ACC112 (cell line): ENCODE measurements around the gene WDR87.
"Not testable (repeated sequence)": the region's sequence is repeated elsewhere in the genome, so short reads cannot be mapped to it uniquely, and the experiment has no call there.

Source experiments
- H2AFZ ChIP-seq: fragments of 200-600 bp; sonication (generic); one replicate; pipeline ENCODE4 v1.6.0; 2017; ENCODE audit warnings: antibody characterized with exemption, low read length; ENCODE audit not compliant: unreplicated experiment
- H3K27ac ChIP-seq: fragments of 200-600 bp; sonication (generic); 2 replicates; pipeline ENCODE4 v1.5.1; 2014; ENCODE audit warnings: low read depth, mild to moderate bottlenecking, antibody characterized with exemption, low read length, moderate library complexity
- H3K27me3 ChIP-seq: fragments of 200-600 bp; sonication (generic); 2 replicates; pipeline ENCODE4 v1.6.1; 2014; ENCODE audit warnings: mild to moderate bottlenecking, antibody characterized with exemption, low read length, moderate library complexity, mixed read lengths; ENCODE audit not compliant: insufficient read depth
- H3K36me3 ChIP-seq: fragments of 200-600 bp; sonication (generic); 2 replicates; pipeline ENCODE4 v1.6.1; 2016; ENCODE audit warnings: mild to moderate bottlenecking, antibody characterized with exemption, low read length, moderate library complexity, mixed read lengths; ENCODE audit not compliant: insufficient read depth
- H3K4me1 ChIP-seq: fragments of 200-600 bp; sonication (generic); one replicate; pipeline ENCODE4 v1.6.1; 2016; ENCODE audit warnings: low read length, mixed read lengths; ENCODE audit not compliant: insufficient read depth, unreplicated experiment, control insufficient read depth
- H3K4me3 ChIP-seq: fragments of 200-600 bp; sonication (generic); 2 replicates; pipeline ENCODE4 v1.5.1; 2014; ENCODE audit warnings: mild to moderate bottlenecking, low read depth, low read length
- H3K79me2 ChIP-seq: fragments of 200-600 bp; sonication (generic); one replicate; pipeline ENCODE4 v1.6.0; 2016; ENCODE audit warnings: low read length; ENCODE audit not compliant: control insufficient read depth, unreplicated experiment, insufficient read depth

The WDR87 gene

GRCh38 chr19:37930416-37930815 lies 24.0 kb upstream of the WDR87 start:
- Histone ChIP-seq H2AFZ (no peak overlapping the region), H3K27ac (no peak overlapping the region), H3K4me3 (no peak overlapping the region), H3K79me2 (peaks cover 31% of the 10 kb centered on the region), H3K27me3 (no peaks in the 10 kb centered on the region), H3K4me1 (peaks cover 7% of the 10 kb centered on the region), H3K36me3 (no peaks in the 10 kb centered on the region)

DNA sequence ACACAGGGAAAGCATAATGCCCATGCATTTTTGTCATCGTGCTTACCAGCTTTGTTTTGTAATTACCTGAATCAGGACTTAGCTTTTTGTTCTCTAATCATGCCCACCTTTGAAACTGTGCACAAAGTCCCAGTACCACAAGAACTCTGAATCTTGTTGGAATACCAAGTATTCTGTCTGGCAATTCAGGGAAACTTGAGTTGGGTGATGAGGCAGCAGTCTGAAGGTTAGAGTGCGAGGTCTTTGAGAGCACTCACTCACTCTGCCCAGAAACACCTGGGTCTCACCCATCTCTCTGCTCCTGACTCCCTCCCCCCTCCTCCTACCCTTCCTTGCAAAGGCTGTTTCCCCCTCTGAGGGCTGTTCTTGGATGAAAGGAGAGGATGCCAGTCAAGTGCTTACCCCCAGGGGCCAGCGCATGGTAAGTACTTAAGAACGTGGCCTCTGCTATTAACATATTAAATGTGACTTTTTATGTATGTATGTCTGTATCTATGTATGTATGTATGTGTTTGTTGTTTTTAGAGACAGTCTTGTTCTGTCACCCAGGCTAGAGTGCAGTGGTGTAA lies 23.0 kb upstream of the WDR87 start:
- Histone ChIP-seq H3K27me3 (no peaks in the 10 kb centered on the region), H3K27ac (no peak overlapping the region), H3K36me3 (no peaks in the 10 kb centered on the region), H3K79me2 (peaks cover 33% of the 10 kb centered on the region), H3K4me3 (no peak overlapping the region), H2AFZ (no peak overlapping the region), H3K4me1 (peaks cover 7% of the 10 kb centered on the region)

- no peaks in the 10 kb centered on the region for H3K36me3 ChIP-seq
- H3K27me3 ChIP-seq = no peaks in the 10 kb centered on the region
- H3K4me1 ChIP-seq = peaks cover 4% of the 10 kb centered on the region
- H2AFZ ChIP-seq = no peak overlapping the region
- H3K4me3 ChIP-seq = no peak overlapping the region
- H3K27ac ChIP-seq = no peak overlapping the region
- peaks cover 26% of the 10 kb centered on the region for H3K79me2 ChIP-seq
These were observed 22.3 kb upstream of the WDR87 start for GRCh38 chr19:37928527-37929286.

DNA sequence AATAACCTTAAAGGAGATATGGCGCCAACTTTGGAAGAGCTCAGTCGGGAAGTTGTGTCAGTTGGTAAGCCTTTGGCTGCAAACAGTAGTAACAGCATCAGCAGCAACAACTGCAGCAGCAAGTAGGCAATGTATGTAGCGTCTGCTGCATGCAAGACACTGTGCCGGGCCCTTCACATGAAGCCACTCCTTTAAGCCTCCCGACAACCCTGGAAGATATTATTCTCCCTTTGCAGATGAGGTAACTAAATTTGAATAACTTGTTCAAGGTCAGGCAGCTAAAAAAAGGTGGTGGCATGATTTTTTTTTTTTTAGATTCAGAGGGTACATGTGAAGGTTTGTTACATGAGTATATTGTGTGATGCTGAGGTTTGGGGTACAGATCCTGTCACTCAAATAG lies 20.3 kb upstream of the WDR87 start:
- Histone ChIP-seq H2AFZ (no peak overlapping the region), H3K36me3 (no peaks in the 10 kb centered on the region), H3K4me1 (no peaks in the 10 kb centered on the region), H3K79me2 (peaks cover 22% of the 10 kb centered on the region), H3K27me3 (no peaks in the 10 kb centered on the region), H3K4me3 (no peak overlapping the region), H3K27ac (no peak overlapping the region)

GRCh38 chr19:37926255-37926654 lies 19.9 kb upstream of the WDR87 start:
- Histone ChIP-seq H3K36me3 (no peaks in the 10 kb centered on the region), H3K79me2 (peaks cover 22% of the 10 kb centered on the region), H3K27me3 (no peaks in the 10 kb centered on the region), H3K4me1 (no peaks in the 10 kb centered on the region), H3K27ac (no peak overlapping the region), H3K4me3 (no peak overlapping the region), H2AFZ (no peak overlapping the region)

GRCh38 chr19:37925212-37925611 lies 18.8 kb upstream of the WDR87 start:
- H3K79me2 ChIP-seq = peaks cover 20% of the 10 kb centered on the region

GRCh38 chr19:37924573-37924972 lies 18.2 kb upstream of the WDR87 start:
- not testable (repeated sequence) for H2AFZ ChIP-seq, H3K4me3 ChIP-seq, H3K27ac ChIP-seq, H3K36me3 ChIP-seq, H3K27me3 ChIP-seq, H3K4me1 ChIP-seq
- H3K79me2 ChIP-seq = peaks cover 20% of the 10 kb centered on the region

More at GRCh38 chr19:37925212-37925611, 18.8 kb upstream of the WDR87 start:
- Histone ChIP-seq H3K27me3 (no peaks in the 10 kb centered on the region), H3K4me1 (no peaks in the 10 kb centered on the region), H2AFZ (no peak overlapping the region), H3K36me3 (no peaks in the 10 kb centered on the region), H3K27ac (no peak overlapping the region), H3K4me3 (no peak overlapping the region)

- Histone ChIP-seq H3K27ac (no peak overlapping the region), H3K4me3 (no peak overlapping the region), H3K79me2 (peaks cover 17% of the 10 kb centered on the region), H3K36me3 (no peaks in the 10 kb centered on the region), H2AFZ (no peak overlapping the region), H3K27me3 (no peaks in the 10 kb centered on the region), H3K4me1 (no peaks in the 10 kb centered on the region)
These were observed 14.4 kb upstream of the WDR87 start for GRCh38 chr19:37920591-37921450.

DNA sequence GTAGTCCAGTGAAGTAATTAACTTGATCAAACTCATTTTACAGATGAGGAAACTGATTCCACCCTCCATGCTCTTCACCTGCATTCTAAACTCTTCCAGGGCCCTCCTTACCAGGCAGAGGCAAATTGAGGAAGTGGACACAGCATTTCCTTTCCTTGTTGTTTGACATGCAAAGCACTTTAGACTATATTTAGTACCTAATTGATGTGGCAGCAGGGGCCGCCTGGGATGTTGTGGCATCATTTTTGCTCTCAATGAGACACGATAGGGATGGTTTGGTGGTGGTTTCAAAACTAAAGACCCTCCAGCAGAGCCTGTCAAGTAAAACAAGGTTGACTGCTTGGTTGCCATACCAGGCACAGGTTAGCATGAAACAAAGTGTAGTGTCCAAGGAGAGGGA lies 8.5 kb upstream of the WDR87 start:
- Histone ChIP-seq H3K27ac (no peak overlapping the region), H3K4me3 (no peak overlapping the region), H2AFZ (no peak overlapping the region), H3K79me2 (peaks cover 33% of the 10 kb centered on the region), H3K27me3 (no peaks in the 10 kb centered on the region), H3K36me3 (no peaks in the 10 kb centered on the region), H3K4me1 (no peaks in the 10 kb centered on the region)

DNA sequence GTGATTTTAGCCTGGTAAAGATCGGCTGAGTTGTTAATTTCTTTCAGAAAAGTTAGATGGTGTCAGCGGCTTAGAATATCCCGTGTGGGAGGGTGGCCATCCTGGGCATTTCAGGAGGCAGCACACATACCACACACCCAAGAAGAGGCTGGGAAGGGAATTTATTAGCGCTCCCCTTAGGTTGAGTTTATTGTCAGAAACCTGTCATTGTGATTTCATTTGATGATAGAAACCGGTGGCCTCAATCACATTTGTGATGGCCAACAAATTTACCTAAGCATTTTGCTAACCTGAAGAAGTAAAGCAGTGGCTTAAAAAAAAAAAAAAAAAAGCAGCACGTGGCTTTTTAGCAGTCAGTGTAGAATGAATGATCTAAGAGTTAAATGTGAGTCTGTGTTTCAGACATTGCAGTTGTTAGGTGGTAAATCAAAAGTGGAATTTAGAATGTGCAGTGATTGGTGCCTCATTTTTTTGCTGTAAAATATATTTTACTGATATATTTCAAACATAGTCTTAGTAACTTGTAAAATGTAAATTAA lies 3.3 kb upstream of the WDR87 start:
- Histone ChIP-seq H3K4me3 (no peak overlapping the region), H3K27me3 (no peaks in the 10 kb centered on the region), H3K4me1 (peaks cover 6% of the 10 kb centered on the region), H3K79me2 (peaks cover 43% of the 10 kb centered on the region), H3K36me3 (no peaks in the 10 kb centered on the region), H2AFZ (no peak overlapping the region), H3K27ac (no peak overlapping the region)
